GM18517 (cell line): Measurements from ENCODE around the gene SLC5A3.

Source experiments
- ATAC-seq: cut with Tn5 transposase; IDR thresholded peaks from one replicate; pipeline ENCODE4 v1.9.1; 2021; ENCODE audit warnings: mild to moderate bottlenecking, moderate library complexity; ENCODE audit not compliant: unreplicated experiment

Gene SLC5A3

DNA sequence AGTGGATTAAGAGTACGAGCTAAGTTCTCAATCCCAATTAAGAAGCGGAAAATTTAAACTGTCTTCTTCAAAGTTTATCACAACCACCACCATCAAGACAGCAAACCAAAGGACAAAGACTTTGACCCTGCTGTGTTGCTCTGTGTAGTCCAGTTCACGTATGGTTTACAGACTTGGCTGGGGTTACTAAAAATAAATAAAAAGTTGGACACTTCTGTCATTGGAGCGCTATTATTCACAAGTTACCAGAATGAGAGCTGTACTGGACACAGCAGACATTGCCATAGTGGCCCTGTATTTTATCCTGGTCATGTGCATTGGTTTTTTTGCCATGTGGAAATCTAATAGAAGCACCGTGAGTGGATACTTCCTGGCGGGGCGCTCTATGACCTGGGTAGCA lies 21.6 kb downstream of the SLC5A3 start:
- ATAC-seq, result no peak

DNA sequence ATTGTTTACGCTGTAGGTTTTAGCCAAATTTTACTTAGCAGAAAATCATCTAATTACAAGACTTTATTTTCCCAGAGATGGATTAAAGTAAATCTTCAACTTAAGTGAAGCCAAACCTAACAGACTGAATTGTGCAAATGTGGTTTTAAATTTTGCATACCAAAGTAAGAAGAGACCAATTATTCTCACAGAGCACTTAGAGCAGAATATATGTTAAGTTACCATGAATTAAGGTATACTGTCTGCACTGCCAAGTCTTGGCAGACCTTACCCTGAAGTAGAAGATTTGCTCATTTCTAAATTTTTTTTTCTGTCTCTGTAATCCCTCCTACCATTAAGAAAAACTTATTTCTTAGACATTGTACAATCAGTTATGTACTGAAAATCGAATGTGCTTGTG lies 24.1 kb downstream of the SLC5A3 start:
- no peak for ATAC-seq

DNA sequence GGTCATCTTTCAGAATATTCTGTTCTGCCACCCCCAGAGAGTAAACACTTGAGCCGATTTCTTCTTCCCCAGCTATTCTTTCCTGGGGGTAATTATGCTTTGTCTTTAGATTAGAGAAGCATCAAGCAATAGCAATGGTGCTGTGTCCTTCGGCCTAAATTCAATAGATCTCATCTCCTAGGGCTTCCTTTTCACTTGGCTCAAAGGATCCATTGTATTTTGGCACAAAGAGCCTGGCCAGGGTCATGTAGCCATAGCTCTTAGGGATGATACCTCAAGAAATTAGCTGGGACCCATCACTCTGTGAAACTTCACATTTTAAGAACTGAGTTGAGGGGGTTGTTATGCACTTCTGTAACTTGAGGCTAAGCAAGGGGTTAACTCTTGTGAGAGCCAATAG lies 27.0 kb downstream of the SLC5A3 start:
- ATAC-seq, result no peak

DNA sequence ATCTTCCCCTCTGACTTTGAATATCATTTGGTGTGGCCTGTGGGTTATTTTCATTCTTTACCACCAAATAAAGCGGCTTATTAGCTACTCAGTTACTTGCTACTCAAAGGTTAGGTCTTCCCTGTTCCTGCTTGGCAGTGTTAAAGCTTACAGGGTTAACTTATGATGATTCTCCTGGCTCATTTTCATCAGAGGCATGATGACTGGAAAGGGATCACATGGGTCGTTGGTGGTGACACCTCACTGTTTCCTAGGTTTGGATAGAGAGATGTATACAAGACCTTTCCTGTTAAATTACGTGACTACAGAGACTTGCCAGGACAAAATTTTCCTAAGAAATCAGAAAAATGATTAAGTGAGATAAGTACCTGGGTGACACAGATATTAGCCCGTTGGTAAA lies 27.4 kb downstream of the SLC5A3 start:
- no peak for ATAC-seq

DNA sequence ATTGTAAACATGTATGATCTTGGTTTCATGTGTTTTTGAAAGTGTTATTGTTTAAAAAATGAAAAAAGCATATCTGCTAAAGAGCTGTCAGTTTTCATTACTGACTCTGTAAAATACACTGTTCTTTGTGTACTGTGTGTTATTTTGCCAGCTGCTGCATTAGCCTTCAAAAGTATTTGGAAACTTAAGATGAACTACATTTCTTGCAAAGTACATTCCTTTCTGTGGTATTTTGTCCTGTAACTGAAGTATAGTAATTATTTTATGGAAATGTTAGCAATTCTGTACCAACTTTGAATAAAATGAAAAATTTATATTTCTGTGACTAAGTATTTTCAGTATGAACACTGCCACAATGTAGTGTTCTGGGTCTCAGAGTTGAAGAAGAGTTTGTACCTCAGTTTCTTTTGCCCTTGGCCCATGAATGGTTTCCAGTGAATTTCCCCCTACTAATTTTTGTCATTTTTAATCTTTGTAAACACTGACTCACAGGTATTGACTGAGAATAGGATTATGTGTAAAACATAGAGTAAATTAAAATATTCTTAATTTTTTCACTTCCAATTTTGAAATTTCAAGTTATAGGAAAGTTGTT lies 32.7 kb downstream of the SLC5A3 start:
- ATAC-seq, result no peak

DNA sequence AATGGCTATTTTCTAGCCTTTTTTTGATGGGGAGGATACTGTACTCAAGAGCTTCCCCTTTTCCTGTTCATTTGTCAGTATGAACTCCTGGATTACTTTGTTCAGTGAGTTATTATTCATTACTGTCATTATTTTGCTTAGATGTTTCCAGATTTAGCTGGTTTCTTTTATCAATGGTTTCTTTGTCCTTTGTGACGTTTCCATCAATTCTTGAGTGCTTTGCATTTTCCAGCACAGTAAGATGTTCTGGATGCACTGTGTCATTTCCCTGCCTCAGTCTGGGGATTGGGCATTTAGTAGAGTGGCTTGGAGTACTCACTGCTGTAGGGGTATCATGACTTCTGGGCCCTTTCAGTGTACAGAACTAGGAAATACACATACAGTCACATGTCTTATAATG lies 34.2 kb downstream of the SLC5A3 start:
- no peak for ATAC-seq

DNA sequence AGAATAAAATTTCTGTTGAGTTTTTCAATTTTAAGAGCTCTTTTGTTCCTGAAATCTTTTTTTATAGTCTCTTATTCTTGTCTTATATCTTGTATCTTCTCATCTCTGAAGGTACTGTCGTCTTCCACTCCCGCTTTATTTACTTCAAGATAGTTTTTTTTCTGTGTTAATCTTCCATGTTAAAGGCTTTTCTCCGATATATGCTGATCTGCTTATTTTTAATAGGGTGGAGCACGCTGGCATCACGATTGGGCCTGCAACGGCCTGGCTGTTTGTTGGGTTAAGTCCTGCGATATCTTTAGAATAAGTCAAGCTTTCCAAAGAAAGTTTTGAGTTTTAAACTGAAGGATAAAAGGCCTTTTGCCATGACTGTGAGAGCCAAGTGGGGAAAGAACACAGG lies 35.7 kb downstream of the SLC5A3 start:
- no peak for ATAC-seq

DNA sequence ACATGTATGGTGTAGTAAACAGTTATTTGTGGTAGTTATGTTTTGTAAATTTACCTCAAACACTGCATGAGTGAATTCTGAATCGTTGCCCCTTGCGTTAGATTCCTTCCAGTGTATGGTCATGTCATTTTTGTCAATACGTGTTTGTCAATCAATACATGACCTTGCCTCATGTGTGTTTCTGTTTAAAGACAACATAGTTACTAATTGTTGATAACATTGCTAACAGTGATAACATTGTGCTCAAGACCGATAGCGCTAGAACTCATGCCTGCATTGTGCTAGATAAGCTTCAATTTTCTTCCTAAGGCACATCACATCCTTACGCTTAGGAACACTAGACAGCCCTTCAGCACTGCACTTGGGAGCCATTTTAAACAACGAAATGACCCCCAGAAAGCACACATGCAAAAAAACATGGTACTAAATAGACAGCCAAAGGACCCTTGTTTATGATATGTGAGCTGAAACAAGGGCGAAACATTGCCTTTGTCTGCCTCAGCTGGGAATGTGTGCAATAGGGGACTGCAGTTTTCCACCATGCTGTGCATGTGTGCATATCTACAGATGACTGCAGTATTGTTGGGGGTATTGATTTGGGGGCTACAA lies 37.3 kb downstream of the SLC5A3 start:
- no peak for ATAC-seq

DNA sequence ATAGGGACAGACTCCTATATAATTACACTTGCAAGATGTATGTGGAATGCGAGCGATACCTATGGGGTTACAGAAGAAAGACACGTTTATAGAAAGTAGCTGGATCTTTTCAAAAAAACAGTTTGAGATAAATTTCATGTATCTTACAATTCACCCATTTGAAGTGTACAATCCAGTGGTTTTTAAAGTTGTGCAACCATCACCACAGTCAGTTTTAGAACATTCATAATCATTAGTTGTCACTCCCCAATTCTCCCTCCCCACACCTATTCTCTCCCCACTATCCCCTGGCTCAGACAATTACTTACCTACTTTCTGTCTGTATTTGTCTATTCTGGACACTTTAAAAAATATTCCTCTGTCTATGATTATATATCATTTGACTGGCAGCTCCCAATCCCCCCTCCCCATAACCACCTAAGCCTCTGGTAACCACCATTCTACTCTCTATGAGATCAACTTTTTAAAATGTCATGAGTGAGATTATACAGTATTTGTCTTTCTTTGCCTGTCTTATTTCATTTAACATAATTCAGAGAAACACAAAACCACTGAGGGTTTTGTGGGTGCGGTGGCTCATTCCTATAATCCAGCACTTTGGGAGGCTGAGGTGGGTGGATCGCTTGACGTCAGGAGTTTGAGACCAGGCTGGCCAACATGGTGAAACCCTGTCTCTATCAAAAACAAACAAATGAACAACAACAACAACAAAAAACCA lies 39.1 kb downstream of the SLC5A3 start:
- ATAC-seq, result no peak

DNA sequence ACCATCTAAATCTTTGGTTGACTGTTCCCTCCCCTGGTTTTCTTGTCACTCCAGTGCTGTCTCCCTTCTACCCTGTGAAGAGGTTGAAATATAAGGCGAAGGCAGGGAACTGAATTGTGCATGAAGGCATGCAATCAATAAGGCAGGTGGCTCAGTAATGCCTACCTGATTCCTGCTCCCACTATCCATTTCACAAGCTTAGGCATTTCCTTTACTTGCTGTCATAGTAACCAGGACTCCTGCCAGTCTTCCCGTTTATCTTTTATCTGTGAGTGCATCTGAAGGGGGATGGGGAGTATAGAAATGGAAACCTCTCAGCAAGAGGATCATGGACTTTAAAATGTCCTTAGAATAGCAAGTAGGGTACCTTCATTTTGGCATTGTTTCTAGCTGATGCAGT lies 40.5 kb downstream of the SLC5A3 start:
- no peak for ATAC-seq

DNA sequence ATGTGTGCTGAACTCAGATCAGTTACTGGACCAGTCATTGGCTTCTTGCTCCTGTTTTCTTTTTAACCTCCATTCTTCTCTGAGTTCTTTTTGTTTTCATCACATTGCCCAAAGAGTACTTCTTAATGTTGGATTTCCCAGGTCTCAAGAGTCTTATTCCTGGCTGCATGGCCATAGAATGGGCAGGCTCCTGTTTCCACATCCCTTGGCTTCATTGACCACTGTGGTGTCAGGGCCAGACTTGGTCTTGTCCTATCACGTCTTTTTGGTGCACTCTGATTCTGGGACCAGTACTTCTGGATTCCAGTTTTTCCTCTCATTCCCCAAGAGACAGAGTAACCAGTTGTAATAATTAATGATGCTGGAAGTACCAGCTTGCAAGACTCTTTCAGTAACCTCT lies 41.8 kb downstream of the SLC5A3 start:
- no peak for ATAC-seq

DNA sequence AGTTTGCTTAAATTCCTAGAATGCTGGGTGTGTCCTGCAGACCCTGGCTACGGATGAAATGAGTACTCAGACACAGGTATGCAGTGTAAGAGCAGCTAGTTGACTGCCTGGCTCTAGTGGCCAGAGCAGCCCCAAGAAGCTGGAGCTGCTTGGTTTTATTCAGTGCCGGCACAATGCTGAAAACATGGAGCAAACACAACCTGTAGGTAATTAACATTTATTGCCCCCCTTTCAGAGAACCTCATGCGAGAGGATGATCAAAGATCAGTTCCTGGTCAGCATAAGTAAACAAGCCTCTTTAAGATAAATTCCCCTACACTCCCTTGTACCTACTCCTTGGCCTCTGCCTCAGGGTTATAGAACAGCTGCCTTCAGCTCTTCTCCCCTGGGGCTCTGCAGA lies 43.2 kb downstream of the SLC5A3 start:
- ATAC-seq, result no peak

DNA sequence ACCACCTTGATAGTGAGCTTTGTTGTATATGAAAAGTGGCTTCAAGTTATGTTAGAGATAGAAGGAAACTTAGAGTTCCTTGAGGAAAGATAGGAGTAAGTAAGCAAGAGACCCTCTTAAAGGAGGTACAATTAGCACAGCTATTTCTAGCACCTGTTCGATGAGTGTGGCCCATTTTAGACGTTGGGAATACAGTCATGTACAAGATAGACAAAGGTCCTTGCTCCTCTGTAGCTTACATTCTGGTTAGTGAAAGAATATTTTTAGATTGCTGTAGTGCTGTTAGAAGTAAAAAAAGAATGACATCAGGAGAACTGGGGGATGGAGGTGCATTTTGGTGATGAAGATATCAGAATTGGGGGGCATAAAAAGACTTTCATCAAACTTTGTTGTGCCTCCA lies 47.5 kb downstream of the SLC5A3 start:
- no peak for ATAC-seq

DNA sequence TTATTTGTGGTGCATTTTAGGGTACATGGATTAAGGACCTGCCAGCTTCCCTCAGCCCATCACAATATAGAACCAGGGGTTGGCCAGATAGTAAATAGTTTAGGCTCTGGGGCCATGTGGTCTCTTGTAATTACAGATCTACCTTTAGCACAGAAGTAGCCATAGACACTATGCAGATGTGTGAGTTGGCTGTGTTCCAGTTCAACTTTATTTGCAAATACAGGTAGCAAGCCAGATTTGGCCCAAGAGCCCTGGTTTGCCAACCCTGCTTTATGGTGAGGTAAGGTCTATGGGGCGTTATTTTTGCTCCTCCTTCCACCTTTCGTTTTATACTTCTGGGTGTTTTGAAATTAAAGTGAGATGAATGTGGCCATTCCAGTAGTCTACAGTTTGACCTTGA lies 48.7 kb downstream of the SLC5A3 start:
- ATAC-seq, result no peak
